Measurements from ENCODE around the gene STMP1. TPM values are rescaled to one million over a fixed set of nuclear protein-coding genes. Genes with fewer than 3 reads are reported as not detected.
"Not testable (repeated sequence)": the region's sequence is repeated elsewhere in the genome, so short reads cannot be mapped to it uniquely, and the experiment has no call there.

Gene STMP1
- total RNA-seq, 4 donors from 2014 or later, result 4.4 to 28.5 (median 23.1) TPM

- DNase-seq, result no peak
- H3K9me3 ChIP-seq, result no peaks in the 10 kb centered on the region
- no peaks in the 10 kb centered on the region for H3K27me3 ChIP-seq
- no peaks in the 10 kb centered on the region for H3K4me1 ChIP-seq
- TF ChIP-seq CTCF (IDR thresholded peaks at IDR 0.05) (no peak), POLR2A (IDR thresholded peaks at IDR 0.05) (no peak)
- intact Hi-C loops (cut with DNase I; ENCODE audit: low total_unique reads), result no loop called here
- H3K4me3 ChIP-seq, result no peak overlapping the region
- H3K36me3 ChIP-seq, result no peaks in the 10 kb centered on the region
- H3K27ac ChIP-seq, result no peak overlapping the region
Measured at GRCh38 chr7:135685306-135686084, 23.2 kb downstream of the STMP1 start.

GRCh38 chr7:135687466-135687865 is 25.2 kb downstream of the STMP1 start:
- no peaks in the 10 kb centered on the region for H3K36me3 ChIP-seq
- TF ChIP-seq POLR2A (IDR thresholded peaks at IDR 0.05) (no peak), CTCF (IDR thresholded peaks at IDR 0.05) (no peak)
- H3K4me1 ChIP-seq, result no peaks in the 10 kb centered on the region
- no peaks in the 10 kb centered on the region for H3K27me3 ChIP-seq
- H3K9me3 ChIP-seq, result no peaks in the 10 kb centered on the region
- no peak overlapping the region for H3K27ac ChIP-seq
- DNase-seq, result no peak
- no peak overlapping the region for H3K4me3 ChIP-seq
- intact Hi-C loops (cut with DNase I; ENCODE audit: low total_unique reads), result no loop called here

GRCh38 chr7:135690566-135690965 is 28.3 kb downstream of the STMP1 start:
- no peaks in the 10 kb centered on the region for H3K36me3 ChIP-seq
- no peaks in the 10 kb centered on the region for H3K4me1 ChIP-seq
- no peak for TF ChIP-seq POLR2A (IDR thresholded peaks at IDR 0.05)
- no peak for TF ChIP-seq CTCF (IDR thresholded peaks at IDR 0.05)
- no peak for DNase-seq
- no peak overlapping the region for H3K27ac ChIP-seq
- intact Hi-C loops (cut with DNase I; ENCODE audit: low total_unique reads), result no loop called here
- H3K27me3 ChIP-seq, result no peaks in the 10 kb centered on the region
- no peaks in the 10 kb centered on the region for H3K9me3 ChIP-seq
- no peak overlapping the region for H3K4me3 ChIP-seq

GRCh38 chr7:135692055-135692454 is 29.7 kb downstream of the STMP1 start:
- no peak overlapping the region for H3K4me3 ChIP-seq
- H3K27me3 ChIP-seq, result no peaks in the 10 kb centered on the region
- H3K36me3 ChIP-seq, result no peaks in the 10 kb centered on the region
- intact Hi-C loops (cut with DNase I; ENCODE audit: low total_unique reads), result no loop called here
- TF ChIP-seq CTCF (IDR thresholded peaks at IDR 0.05) (no peak), POLR2A (IDR thresholded peaks at IDR 0.05) (no peak)
- no peak overlapping the region for H3K27ac ChIP-seq
- H3K4me1 ChIP-seq, result no peaks in the 10 kb centered on the region
- DNase-seq, result no peak
- H3K9me3 ChIP-seq, result no peaks in the 10 kb centered on the region

- H3K9me3 ChIP-seq; DNase-seq; intact Hi-C loops (cut with DNase I; ENCODE audit: low total_unique reads); H3K4me1 ChIP-seq; H3K36me3 ChIP-seq; H3K27ac ChIP-seq; H3K4me3 ChIP-seq; H3K27me3 ChIP-seq: not testable (repeated sequence)
Measured at GRCh38 chr7:135692606-135693005, 30.3 kb downstream of the STMP1 start.

All from uterus (tissue), 4 donors.